ENCODE data around the gene RNF40.
A peak's percentile ranks its signal among the peaks of the same experiment; 100 is the strongest.

The RNF40 gene

GRCh38 chr16:30731411-30731810, 30.7 kb upstream of the RNF40 start:
- no peaks in the 10 kb centered on the region for H3K9me3 Mint-ChIP-seq
- no peak overlapping the region for H3K4me3 Mint-ChIP-seq
- H3K27ac Mint-ChIP-seq, result no peak overlapping the region
- H3K36me3 Mint-ChIP-seq, result peaks cover 20% of the 10 kb centered on the region
- ATAC-seq (ENCODE audit: low read depth), result no peak
- H3K27me3 Mint-ChIP-seq, result no peaks in the 10 kb centered on the region
- DNase-seq (ENCODE audit: low spot score in 2 of 2), result no peak
- no peaks in the 10 kb centered on the region for H3K4me1 Mint-ChIP-seq

- H3K27me3 Mint-ChIP-seq, result no peaks in the 10 kb centered on the region
- no peak overlapping the region for H3K4me3 Mint-ChIP-seq
- DNase-seq (ENCODE audit: low spot score in 2 of 2), result no peak
- no peak overlapping the region for H3K27ac Mint-ChIP-seq
- no peak for ATAC-seq (ENCODE audit: low read depth)
- peaks cover 12% of the 10 kb centered on the region for H3K4me1 Mint-ChIP-seq
- H3K9me3 Mint-ChIP-seq, result no peaks in the 10 kb centered on the region
- H3K36me3 Mint-ChIP-seq, result peaks cover 30% of the 10 kb centered on the region
Observed at GRCh38 chr16:30736995-30737793, 24.9 kb upstream of the RNF40 start.

- H3K27me3 Mint-ChIP-seq, result no peaks in the 10 kb centered on the region
- no peak for DNase-seq (ENCODE audit: low spot score in 2 of 2)
- H3K4me3 Mint-ChIP-seq, result no peak overlapping the region
- peaks cover 12% of the 10 kb centered on the region for H3K4me1 Mint-ChIP-seq
- H3K36me3 Mint-ChIP-seq, result peaks cover 28% of the 10 kb centered on the region
- H3K9me3 Mint-ChIP-seq, result no peaks in the 10 kb centered on the region
- no peak for ATAC-seq (ENCODE audit: low read depth)
- no peak overlapping the region for H3K27ac Mint-ChIP-seq
Observed at GRCh38 chr16:30737794-30738648, 24.1 kb upstream of the RNF40 start.

GRCh38 chr16:30738984-30739951, 22.9 kb upstream of the RNF40 start:
- H3K27me3 Mint-ChIP-seq, result no peaks in the 10 kb centered on the region
- ATAC-seq (ENCODE audit: low read depth) (no peak), DNase-seq (ENCODE audit: low spot score in 2 of 2) (no peak)
- peaks cover 28% of the 10 kb centered on the region for H3K36me3 Mint-ChIP-seq
- H3K27ac Mint-ChIP-seq, result no peak overlapping the region
- no peaks in the 10 kb centered on the region for H3K9me3 Mint-ChIP-seq
- H3K4me1 Mint-ChIP-seq, result peaks cover 12% of the 10 kb centered on the region
- H3K4me3 Mint-ChIP-seq, result no peak overlapping the region

- H3K4me1 Mint-ChIP-seq, result peaks cover 12% of the 10 kb centered on the region
- DNase-seq (ENCODE audit: low spot score in 2 of 2), result no peak
- no peak for ATAC-seq (ENCODE audit: low read depth)
- H3K27me3 Mint-ChIP-seq, result no peaks in the 10 kb centered on the region
- H3K4me3 Mint-ChIP-seq, result no peak overlapping the region
- peaks cover 32% of the 10 kb centered on the region for H3K36me3 Mint-ChIP-seq
- no peaks in the 10 kb centered on the region for H3K9me3 Mint-ChIP-seq
- no peak overlapping the region for H3K27ac Mint-ChIP-seq
Observed at GRCh38 chr16:30740364-30741251, 21.5 kb upstream of the RNF40 start.

- H3K4me1 Mint-ChIP-seq, result peaks cover 12% of the 10 kb centered on the region
- no peak overlapping the region for H3K27ac Mint-ChIP-seq
- peaks cover 30% of the 10 kb centered on the region for H3K36me3 Mint-ChIP-seq
- no peak overlapping the region for H3K4me3 Mint-ChIP-seq
- DNase-seq (ENCODE audit: low spot score in 2 of 2), result no peak
- ATAC-seq (ENCODE audit: low read depth), result no peak
- no peaks in the 10 kb centered on the region for H3K9me3 Mint-ChIP-seq
- no peaks in the 10 kb centered on the region for H3K27me3 Mint-ChIP-seq
Observed at GRCh38 chr16:30741461-30741914, 20.6 kb upstream of the RNF40 start.

GRCh38 chr16:30743716-30744115, 18.4 kb upstream of the RNF40 start:
- H3K9me3 Mint-ChIP-seq, result no peaks in the 10 kb centered on the region
- H3K27me3 Mint-ChIP-seq, result no peaks in the 10 kb centered on the region
- H3K4me1 Mint-ChIP-seq, result peaks cover 18% of the 10 kb centered on the region
- peaks cover 19% of the 10 kb centered on the region for H3K36me3 Mint-ChIP-seq
- H3K4me3 Mint-ChIP-seq, result no peak overlapping the region
- no peak overlapping the region for H3K27ac Mint-ChIP-seq
- no peak for DNase-seq (ENCODE audit: low spot score in 2 of 2)
- no peak for ATAC-seq (ENCODE audit: low read depth)

- no peaks in the 10 kb centered on the region for H3K9me3 Mint-ChIP-seq
- ATAC-seq (ENCODE audit: low read depth) (no peak), DNase-seq (ENCODE audit: low spot score in 2 of 2) (no peak)
- no peak overlapping the region for H3K4me3 Mint-ChIP-seq
- H3K36me3 Mint-ChIP-seq, result peaks cover 17% of the 10 kb centered on the region
- no peaks in the 10 kb centered on the region for H3K27me3 Mint-ChIP-seq
- H3K4me1 Mint-ChIP-seq, result peaks cover 21% of the 10 kb centered on the region
- H3K27ac Mint-ChIP-seq, result no peak overlapping the region
Observed at GRCh38 chr16:30744183-30744582, 17.9 kb upstream of the RNF40 start.

GRCh38 chr16:30745082-30745481, 17.0 kb upstream of the RNF40 start:
- peaks cover 17% of the 10 kb centered on the region for H3K36me3 Mint-ChIP-seq
- peaks cover 24% of the 10 kb centered on the region for H3K4me1 Mint-ChIP-seq
- H3K9me3 Mint-ChIP-seq, result no peaks in the 10 kb centered on the region
- H3K4me3 Mint-ChIP-seq, result no peak overlapping the region
- ATAC-seq (ENCODE audit: low read depth) (no peak), DNase-seq (ENCODE audit: low spot score in 2 of 2) (no peak)
- H3K27ac Mint-ChIP-seq, result no peak overlapping the region
- no peaks in the 10 kb centered on the region for H3K27me3 Mint-ChIP-seq

GRCh38 chr16:30746638-30747175, 15.4 kb upstream of the RNF40 start:
- H3K4me1 Mint-ChIP-seq, result peaks cover 22% of the 10 kb centered on the region
- ATAC-seq (ENCODE audit: low read depth) (no peak), DNase-seq (ENCODE audit: low spot score in 2 of 2) (no peak)
- H3K27me3 Mint-ChIP-seq, result no peaks in the 10 kb centered on the region
- H3K27ac Mint-ChIP-seq, result no peak overlapping the region
- H3K36me3 Mint-ChIP-seq, result peaks cover 23% of the 10 kb centered on the region
- no peaks in the 10 kb centered on the region for H3K9me3 Mint-ChIP-seq
- H3K4me3 Mint-ChIP-seq, result no peak overlapping the region

GRCh38 chr16:30747331-30747730, 14.8 kb upstream of the RNF40 start:
- no peaks in the 10 kb centered on the region for H3K9me3 Mint-ChIP-seq
- peaks cover 18% of the 10 kb centered on the region for H3K36me3 Mint-ChIP-seq
- peaks cover 17% of the 10 kb centered on the region for H3K4me1 Mint-ChIP-seq
- H3K27ac Mint-ChIP-seq, result peak overlapping the region; percentile 80
- no peak for ATAC-seq (ENCODE audit: low read depth)
- H3K4me3 Mint-ChIP-seq, result peak overlapping the region; percentile 94
- DNase-seq (ENCODE audit: low spot score in 2 of 2), result no peak
- no peaks in the 10 kb centered on the region for H3K27me3 Mint-ChIP-seq

GRCh38 chr16:30747799-30748633, 14.1 kb upstream of the RNF40 start, which contains the start of gene PHKG2:
PHKG2 (plus strand) TSS chr16:30748425; CDS start chr16:30748821, 396 bp downstream.
- peaks cover 18% of the 10 kb centered on the region for H3K36me3 Mint-ChIP-seq
- peak within 1 kb of the TSS; percentile 94 for H3K4me3 Mint-ChIP-seq
- H3K4me1 Mint-ChIP-seq, result peaks cover 17% of the 10 kb centered on the region
- H3K27me3 Mint-ChIP-seq, result no peaks in the 10 kb centered on the region
- ATAC-seq (ENCODE audit: low read depth) (peak; percentile 98), DNase-seq (ENCODE audit: low spot score in 2 of 2) (peak; percentile 87 to 93)
- no peaks in the 10 kb centered on the region for H3K9me3 Mint-ChIP-seq
- H3K27ac Mint-ChIP-seq, result peak within 1 kb of the TSS; percentile 80
